CD4-positive, alpha-beta T cell (primary cell): ENCODE measurements around the gene C3orf80. TPM values are rescaled to one million over a fixed set of nuclear protein-coding genes. Genes with fewer than 3 reads are reported as not detected.

Experiments
- ATAC-seq: fragments of 200-7000 bp; cut with Tn5 transposase; one replicate; pipeline ENCODE4 v1.10.0; 2022; ENCODE audit warnings: mild to moderate bottlenecking; ENCODE audit not compliant: poor library complexity
- CTCF ChIA-PET: fragments of 350-600 bp; sonication (Branson Sonifier 250); formaldehyde crosslinking; loops from one replicate; lab custom pipeline; 2021; ENCODE audit warnings: antibody characterized with exemption, inconsistent platforms; lab: Charles Lee
- POLR2A ChIA-PET: fragments of 350-600 bp; sonication (Branson Sonifier 250); formaldehyde crosslinking; loops from one replicate; lab custom pipeline; 2021; ENCODE audit warnings: antibody characterized with exemption, inconsistent platforms; lab: Charles Lee
- DNase-seq, 14 experiments: peaks; one replicate each; pipeline ENCODE4 v3.0.0-alpha.2; 2013 to 2020; ENCODE audit warnings: mixed read lengths in 2 of 14
- H3K27ac ChIP-seq, 2 donors: one replicate each; pipeline versions ENCODE4 v1.5.1 to v1.7.0; 2013; ENCODE audit warnings: low read length in 2 of 2, low read depth in 1 of 2, mild to moderate bottlenecking in 1 of 2
- H3K27me3 ChIP-seq, 2 experiments: 1 replicate in 1 of 2; 2 replicates in 1 of 2; pipeline versions ENCODE4 v1.6.1 to v1.7.0; 2013; ENCODE audit warnings: low read length in 2 of 2, control low read depth in 1 of 2, mild to moderate bottlenecking in 1 of 2, moderate library complexity in 1 of 2; ENCODE audit not compliant: insufficient read depth in 2 of 2, control insufficient read depth in 1 of 2
- H3K36me3 ChIP-seq: one replicate; pipeline ENCODE4 v1.6.1; 2013; ENCODE audit warnings: low read length, control low read depth; ENCODE audit not compliant: insufficient read depth
- H3K4me1 ChIP-seq: one replicate; pipeline ENCODE4 v1.6.1; 2013; ENCODE audit warnings: low read length, control low read depth; ENCODE audit not compliant: insufficient read depth
- H3K4me3 ChIP-seq: one replicate; pipeline ENCODE4 v1.5.1; 2013; ENCODE audit warnings: mild to moderate bottlenecking, low read length, moderate library complexity
- H3K9me3 ChIP-seq, 2 experiments: 1 replicate in 1 of 2; 2 replicates in 1 of 2; pipeline versions ENCODE4 v1.6.1 to v1.7.0; 2013; ENCODE audit warnings: low read length in 2 of 2, mild to moderate bottlenecking in 2 of 2, control low read depth in 1 of 2, moderate library complexity in 1 of 2; ENCODE audit not compliant: control insufficient read depth in 1 of 2, insufficient read depth in 1 of 2
- H3K27ac Mint-ChIP-seq: one replicate; pipeline ENCODE4 v1.8.0; 2020; ENCODE audit warnings: mixed read lengths
- H3K27me3 Mint-ChIP-seq: one replicate; pipeline ENCODE4 v1.8.0; 2021; ENCODE audit warnings: mixed read lengths
- H3K36me3 Mint-ChIP-seq: one replicate; pipeline ENCODE4 v1.8.0; 2021; ENCODE audit warnings: low read depth, mixed read lengths
- H3K4me1 Mint-ChIP-seq: one replicate; pipeline ENCODE4 v1.8.0; 2021; ENCODE audit warnings: low read depth, mixed read lengths
- H3K4me3 Mint-ChIP-seq: one replicate; pipeline ENCODE4 v1.8.0; 2020; ENCODE audit warnings: mild to moderate bottlenecking, mixed read lengths
- H3K9me3 Mint-ChIP-seq: one replicate; pipeline ENCODE4 v1.8.0; 2020; ENCODE audit warnings: mixed read lengths
- CTCF ChIP-seq: fragments of 200-600 bp; IDR thresholded peaks from one replicate; pipeline ENCODE4 v1.8.0; 2022; ENCODE audit warnings: antibody characterized with exemption, mild to moderate bottlenecking
- intact Hi-C, 2 experiments: fragments of 100-400 bp; cut with DNase I in 1 of 2; cut with micrococcal nuclease in 1 of 2; formaldehyde crosslinking; loops; one replicate each; pipeline versions ENCODE4 v1.15.1 to v1.9.0; 2023 to 2025; cut with DNase I, micrococcal nuclease
- total RNA-seq, 174 experiments: library from RNA in 2 of 174; stranded (reverse) in 2 of 174; gene quantifications; one replicate each; pipeline ENCODE4 v1.2.3 and lab custom pipeline; 2021 to 2026

The C3orf80 gene
- total RNA-seq, 2 experiments from 2014 or later = not detected

- H3K9me3 ChIP-seq = no peaks in the 10 kb centered on the region
- no peak for DNase-seq
- Mint-ChIP-seq H3K27ac (no peak overlapping the region), H3K36me3 (peaks cover 18% of the 10 kb centered on the region), H3K9me3 (no peaks in the 10 kb centered on the region), H3K4me1 (no peaks in the 10 kb centered on the region), H3K27me3 (no peaks in the 10 kb centered on the region), H3K4me3 (no peak overlapping the region)
- no peaks in the 10 kb centered on the region for H3K4me1 ChIP-seq
- no peak for ATAC-seq
- no peak for TF ChIP-seq CTCF
- H3K4me3 ChIP-seq = no peak overlapping the region
- CTCF ChIA-PET = no interaction called here
- H3K27me3 ChIP-seq = no peaks in the 10 kb centered on the region
- no peak overlapping the region for H3K27ac ChIP-seq
- H3K36me3 ChIP-seq = peaks cover 3% of the 10 kb centered on the region
- POLR2A ChIA-PET = no interaction called here
- intact Hi-C loops = no loop called here
Measured at GRCh38 chr3:160259589-160259988, 34.4 kb downstream of the C3orf80 start.

GRCh38 chr3:160260587-160261270 lies 35.5 kb downstream of the C3orf80 start:
- Histone ChIP-seq H3K27me3 (no peaks in the 10 kb centered on the region), H3K27ac (no peak overlapping the region), H3K4me1 (no peaks in the 10 kb centered on the region), H3K36me3 (peaks cover 3% of the 10 kb centered on the region), H3K4me3 (no peak overlapping the region), H3K9me3 (no peaks in the 10 kb centered on the region)
- DNase-seq = no peak
- peaks cover 22% of the 10 kb centered on the region for H3K36me3 Mint-ChIP-seq
- ChIA-PET POLR2A (no interaction called here), CTCF (no interaction called here)
- no peaks in the 10 kb centered on the region for H3K4me1 Mint-ChIP-seq
- ATAC-seq = no peak
- intact Hi-C loops = no loop called here
- no peaks in the 10 kb centered on the region for H3K27me3 Mint-ChIP-seq
- no peaks in the 10 kb centered on the region for H3K9me3 Mint-ChIP-seq
- H3K4me3 Mint-ChIP-seq = no peak overlapping the region
- H3K27ac Mint-ChIP-seq = no peak overlapping the region
- no peak for TF ChIP-seq CTCF

GRCh38 chr3:160265088-160265487 lies 39.9 kb downstream of the C3orf80 start:
- DNase-seq (no peak), ATAC-seq (no peak)
- no peak for TF ChIP-seq CTCF
- Mint-ChIP-seq H3K9me3 (no peaks in the 10 kb centered on the region), H3K27ac (no peak overlapping the region), H3K27me3 (no peaks in the 10 kb centered on the region), H3K36me3 (peaks cover 23% of the 10 kb centered on the region), H3K4me3 (no peak overlapping the region), H3K4me1 (no peaks in the 10 kb centered on the region)
- CTCF ChIA-PET = interaction anchor here (1.5 kb wide), 1 partner anchor 16 kb away, joined by 3 read pairs; no protein-coding TSS in a partner anchor
- intact Hi-C loops = no loop called here
- POLR2A ChIA-PET = no interaction called here
- Histone ChIP-seq H3K36me3 (peaks cover 5% of the 10 kb centered on the region), H3K4me1 (no peaks in the 10 kb centered on the region), H3K4me3 (no peak overlapping the region), H3K27me3 (no peaks in the 10 kb centered on the region), H3K27ac (no peak overlapping the region), H3K9me3 (no peaks in the 10 kb centered on the region)

Other genes with a start within 250 kb of the C3orf80 start
- 1 to 10 TPM in 1 of 2 experiments, under 1 TPM in 1; 0.93 to 1.0 TPM for gene IL12A, start 236.6 kb upstream of the C3orf80 start, total RNA-seq
- 10 to 100 TPM; 16.1 to 18.2 TPM for gene IFT80, start 173.8 kb downstream of the C3orf80 start, total RNA-seq
- 10 to 100 TPM; 52.3 to 58.8 TPM for gene SMC4, start 174.2 kb downstream of the C3orf80 start, total RNA-seq
- gene TRIM59, start 224.4 kb downstream of the C3orf80 start, total RNA-seq = 10 to 100 TPM; 16.2 to 16.4 TPM